Activated B cell treated with CpG ODN at 0.5 μM for 24 hours (primary cell): ENCODE results near the gene TCF7L2. TPM values are rescaled to one million over a fixed set of nuclear protein-coding genes. Genes with fewer than 3 reads are reported as not detected.
A peak's percentile ranks its signal among the peaks of the same experiment; 100 is the strongest.

Experiments
- ATAC-seq: fragments of 200-7000 bp; cut with Tn5 transposase; one replicate; pipeline ENCODE4 v1.10.0; 2021; ENCODE audit warnings: low read depth, mild to moderate bottlenecking, moderate library complexity
- CTCF ChIA-PET: fragments of 350-600 bp; sonication (Branson Sonifier 250); formaldehyde crosslinking; loops from one replicate; lab custom pipeline; 2021; ENCODE audit warnings: antibody characterized with exemption; lab: Charles Lee
- POLR2A ChIA-PET: fragments of 350-600 bp; sonication (Branson Sonifier 250); formaldehyde crosslinking; loops from one replicate; lab custom pipeline; 2021; ENCODE audit warnings: antibody characterized with exemption; lab: Charles Lee
- DNase-seq: peaks from one replicate; pipeline ENCODE4 v3.0.0; 2022
- H3K27ac Mint-ChIP-seq: one replicate; pipeline ENCODE4 v1.8.0; 2020; ENCODE audit warnings: mixed read lengths
- H3K27me3 Mint-ChIP-seq: one replicate; pipeline ENCODE4 v1.8.0; 2021; ENCODE audit warnings: mixed read lengths
- H3K36me3 Mint-ChIP-seq: one replicate; pipeline ENCODE4 v1.8.0; 2021; ENCODE audit warnings: low read depth, mixed read lengths
- H3K4me1 Mint-ChIP-seq: one replicate; pipeline ENCODE4 v1.8.0; 2021; ENCODE audit warnings: mixed read lengths
- H3K4me3 Mint-ChIP-seq: one replicate; pipeline ENCODE4 v1.8.0; 2020; ENCODE audit warnings: mild to moderate bottlenecking, mixed read lengths
- H3K9me3 Mint-ChIP-seq: one replicate; pipeline ENCODE4 v1.8.0; 2020; ENCODE audit warnings: mixed read lengths
- CTCF ChIP-seq: fragments of 200-600 bp; IDR thresholded peaks from one replicate; pipeline ENCODE4 v1.8.0; 2022; ENCODE audit warnings: antibody characterized with exemption, mild to moderate bottlenecking
- intact Hi-C: fragments of 100-400 bp; cut with micrococcal nuclease; formaldehyde crosslinking; loops from one replicate; pipeline ENCODE4 v1.15.1; 2024
- total RNA-seq: library from RNA; stranded (reverse); gene quantifications from 2 replicates; pipeline ENCODE4 v1.2.3, GENCODE V29; 2022

TCF7L2 gene
- 0.71 and 2.2 TPM in 2 replicates for total RNA-seq

- Mint-ChIP-seq H3K9me3 (no peaks in the 10 kb centered on the region), H3K4me3 (peak within 1 kb of the TSS; percentile 88), H3K4me1 (peaks cover 25% of the 10 kb centered on the region), H3K36me3 (no peaks in the 10 kb centered on the region), H3K27me3 (peaks cover 45% of the 10 kb centered on the region), H3K27ac (no peak within 1 kb of the TSS)
- POLR2A ChIA-PET, result interaction anchor here (0.6 to 0.7 kb wide), 2 partner anchors 23 to 157 kb away, joined by 3 to 7 read pairs; no protein-coding TSS in a partner anchor
- DNase-seq (peak; percentile 24), ATAC-seq (peak; percentile 50)
- intact Hi-C loops, result loop anchor here (1.0 kb wide), 1 partner anchor 31 kb away; no protein-coding TSS in a partner anchor
- CTCF ChIA-PET, result no interaction called here
- no peak for TF ChIP-seq CTCF
Measured at GRCh38 chr10:112949875-112950507, at the start of gene TCF7L2. Gene TCF7L2, plus strand, starts transcription at chr10:112950247. Its CDS starts 510 bp downstream, at chr10:112950757.

- H3K27ac Mint-ChIP-seq, result no peak overlapping the region
- no peaks in the 10 kb centered on the region for H3K4me1 Mint-ChIP-seq
- no peak for ATAC-seq
- H3K27me3 Mint-ChIP-seq, result no peaks in the 10 kb centered on the region
- ChIA-PET CTCF (no interaction called here), POLR2A (no interaction called here)
- no peaks in the 10 kb centered on the region for H3K36me3 Mint-ChIP-seq
- no peak overlapping the region for H3K4me3 Mint-ChIP-seq
- DNase-seq, result no peak
- no peaks in the 10 kb centered on the region for H3K9me3 Mint-ChIP-seq
- no peak for TF ChIP-seq CTCF
- intact Hi-C loops, result no loop called here
Measured at GRCh38 chr10:112902730-112903129, 47.3 kb upstream of the TCF7L2 start.

GRCh38 chr10:112904000-112904399, 46.0 kb upstream of the TCF7L2 start:
- H3K27me3 Mint-ChIP-seq, result no peaks in the 10 kb centered on the region
- no peak overlapping the region for H3K27ac Mint-ChIP-seq
- no peaks in the 10 kb centered on the region for H3K9me3 Mint-ChIP-seq
- H3K4me3 Mint-ChIP-seq, result no peak overlapping the region
- no peaks in the 10 kb centered on the region for H3K36me3 Mint-ChIP-seq
- intact Hi-C loops, result no loop called here
- CTCF ChIA-PET, result no interaction called here
- TF ChIP-seq CTCF, result no peak
- POLR2A ChIA-PET, result no interaction called here
- DNase-seq, result no peak
- no peaks in the 10 kb centered on the region for H3K4me1 Mint-ChIP-seq
- no peak for ATAC-seq

- no peak for TF ChIP-seq CTCF
- Mint-ChIP-seq H3K9me3 (no peaks in the 10 kb centered on the region), H3K4me3 (no peak overlapping the region), H3K4me1 (no peaks in the 10 kb centered on the region), H3K27me3 (no peaks in the 10 kb centered on the region), H3K36me3 (no peaks in the 10 kb centered on the region), H3K27ac (no peak overlapping the region)
- POLR2A ChIA-PET, result interaction anchor here (0.7 kb wide), 1 partner anchor 81 kb away, joined by 3 read pairs; no protein-coding TSS in a partner anchor
- CTCF ChIA-PET, result no interaction called here
- intact Hi-C loops, result no loop called here
- DNase-seq (no peak), ATAC-seq (no peak)
Measured at GRCh38 chr10:112906945-112907344, 43.1 kb upstream of the TCF7L2 start.

GRCh38 chr10:112907893-112908292, 42.2 kb upstream of the TCF7L2 start:
- Mint-ChIP-seq H3K27ac (no peak overlapping the region), H3K9me3 (no peaks in the 10 kb centered on the region), H3K36me3 (no peaks in the 10 kb centered on the region), H3K4me1 (no peaks in the 10 kb centered on the region), H3K27me3 (no peaks in the 10 kb centered on the region), H3K4me3 (no peak overlapping the region)
- DNase-seq (no peak), ATAC-seq (no peak)
- intact Hi-C loops, result no loop called here
- CTCF ChIA-PET, result no interaction called here
- no peak for TF ChIP-seq CTCF
- POLR2A ChIA-PET, result interaction anchor here (0.7 kb wide), 1 partner anchor 81 kb away, joined by 3 read pairs; no protein-coding TSS in a partner anchor
